ENCODE data around the gene PIK3C2A.

- no peak for TF ChIP-seq CTCF (IDR thresholded peaks at IDR 0.05)
- TF ChIP-seq POLR2A (IDR thresholded peaks at IDR 0.05): no peak
- TF ChIP-seq POLR2AphosphoS5 (IDR thresholded peaks at IDR 0.05): no peak
Observed at GRCh38 chr11:17233101-17233500, 25.3 kb upstream of the PIK3C2A start.

Measured in breast epithelium (tissue), 3 donors.